SU-DHL-6 (cell line): Measurements from ENCODE around the gene NPAS3.

Experiments
- EZH2phosphoT487 ChIP-seq: fragments of 200-600 bp; sonication (generic), shearing (Covaris generic); conservative IDR thresholded peaks from 2 replicates; pipeline ENCODE4 v1.6.1; 2018; ENCODE audit warnings: mild to moderate bottlenecking, antibody characterized with exemption, low read length, moderate library complexity, mixed read lengths
- TF ChIP-seq, protein P1 (sequence below): fragments of 200-600 bp; sonication (generic); IDR thresholded peaks from one replicate; pipeline ENCODE4 v1.5.1; 2017; ENCODE audit warnings: antibody characterized with exemption, mild to moderate bottlenecking, low read length, moderate library complexity; ENCODE audit not compliant: insufficient read depth, poor library complexity, severe bottlenecking

DNA sequence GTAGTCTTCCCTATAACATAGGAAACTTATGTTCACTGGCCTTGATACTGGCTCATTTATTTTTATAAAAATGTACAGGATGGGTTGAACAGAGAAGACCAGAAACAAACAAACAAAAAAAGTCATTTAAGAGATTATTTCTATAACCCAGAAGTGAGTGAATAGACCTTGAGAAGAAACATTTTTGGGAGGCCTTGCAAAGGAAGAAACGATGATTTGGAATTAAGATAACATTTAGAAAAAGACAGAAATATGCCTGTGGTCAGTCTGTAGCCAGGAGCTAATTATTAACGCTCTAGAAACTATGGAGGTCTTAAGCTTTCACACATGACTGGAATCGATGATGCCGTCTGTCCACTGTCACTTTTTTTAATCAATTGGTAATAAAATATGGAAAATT is 748.2 kb downstream of the NPAS3 start:
- TF ChIP-seq, protein P1, sequence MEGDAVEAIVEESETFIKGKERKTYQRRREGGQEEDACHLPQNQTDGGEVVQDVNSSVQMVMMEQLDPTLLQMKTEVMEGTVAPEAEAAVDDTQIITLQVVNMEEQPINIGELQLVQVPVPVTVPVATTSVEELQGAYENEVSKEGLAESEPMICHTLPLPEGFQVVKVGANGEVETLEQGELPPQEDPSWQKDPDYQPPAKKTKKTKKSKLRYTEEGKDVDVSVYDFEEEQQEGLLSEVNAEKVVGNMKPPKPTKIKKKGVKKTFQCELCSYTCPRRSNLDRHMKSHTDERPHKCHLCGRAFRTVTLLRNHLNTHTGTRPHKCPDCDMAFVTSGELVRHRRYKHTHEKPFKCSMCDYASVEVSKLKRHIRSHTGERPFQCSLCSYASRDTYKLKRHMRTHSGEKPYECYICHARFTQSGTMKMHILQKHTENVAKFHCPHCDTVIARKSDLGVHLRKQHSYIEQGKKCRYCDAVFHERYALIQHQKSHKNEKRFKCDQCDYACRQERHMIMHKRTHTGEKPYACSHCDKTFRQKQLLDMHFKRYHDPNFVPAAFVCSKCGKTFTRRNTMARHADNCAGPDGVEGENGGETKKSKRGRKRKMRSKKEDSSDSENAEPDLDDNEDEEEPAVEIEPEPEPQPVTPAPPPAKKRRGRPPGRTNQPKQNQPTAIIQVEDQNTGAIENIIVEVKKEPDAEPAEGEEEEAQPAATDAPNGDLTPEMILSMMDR, result no peak
- TF ChIP-seq EZH2phosphoT487, result no peak
